DND-41 (cell line): ENCODE results near the gene LMNTD1.

Experiments used
- ATAC-seq: fragments of 200-7000 bp; cut with Tn5 transposase; 3 replicates; pipeline ENCODE4 v1.9.1; 2021; ENCODE audit warnings: low read depth; ENCODE audit not compliant: insufficient read depth
- DNase-seq: peaks from one replicate; pipeline ENCODE4 v3.0.0-alpha.2; 2020
- H2AFZ ChIP-seq: 2 replicates; pipeline ENCODE4 v1.6.0; 2012; ENCODE audit warnings: low read depth, low read length
- H3K27ac ChIP-seq: 2 replicates; pipeline ENCODE4 v1.5.1; 2012; ENCODE audit warnings: low read length, inconsistent platforms
- H3K27me3 ChIP-seq: fragments of 200-600 bp; sonication (generic); 2 replicates; pipeline ENCODE4 v1.6.0; 2012; ENCODE audit warnings: low read length, mild to moderate bottlenecking, inconsistent platforms; ENCODE audit not compliant: insufficient read depth, poor library complexity
- H3K36me3 ChIP-seq: 2 replicates; pipeline ENCODE4 v1.5.1; 2012; ENCODE audit warnings: low read length, inconsistent platforms; ENCODE audit not compliant: insufficient read depth
- H3K4me1 ChIP-seq: 2 replicates; pipeline ENCODE4 v1.5.1; 2012; ENCODE audit warnings: mild to moderate bottlenecking, low read length; ENCODE audit not compliant: insufficient read depth
- H3K4me2 ChIP-seq: 2 replicates; pipeline ENCODE4 v1.6.0; 2012; ENCODE audit warnings: mild to moderate bottlenecking, moderate library complexity, low read length, inconsistent platforms; ENCODE audit not compliant: insufficient read depth
- H3K4me3 ChIP-seq, 2 experiments: fragments of 200-600 bp in 1 of 2; shearing (Covaris generic) in 1 of 2; 2 replicates each; pipeline ENCODE4 v1.5.1; 2012 to 2016; ENCODE audit warnings: inconsistent platforms in 2 of 2, low read length in 2 of 2, mild to moderate bottlenecking in 2 of 2, low read depth in 1 of 2, moderate library complexity in 1 of 2
- H3K79me2 ChIP-seq: 2 replicates; pipeline ENCODE4 v1.6.0; 2012; ENCODE audit warnings: low read length, inconsistent platforms; ENCODE audit not compliant: insufficient read depth
- H3K9ac ChIP-seq: 2 replicates; pipeline ENCODE4 v1.6.0; 2012; ENCODE audit warnings: low read depth, mild to moderate bottlenecking, inconsistent platforms, low read length, moderate library complexity
- H3K9me3 ChIP-seq: 2 replicates; pipeline ENCODE4 v1.5.1; 2012; ENCODE audit warnings: low read length, moderate library complexity, mild to moderate bottlenecking, inconsistent platforms; ENCODE audit not compliant: insufficient read depth, severe bottlenecking
- H4K20me1 ChIP-seq: 2 replicates; pipeline ENCODE4 v1.6.0; 2012; ENCODE audit warnings: low read length; ENCODE audit not compliant: insufficient read depth
- CTCF ChIP-seq: IDR thresholded peaks from 2 replicates; pipeline ENCODE4 v1.5.1; 2012; ENCODE audit warnings: borderline replicate concordance, low read length, moderate library complexity, mild to moderate bottlenecking; ENCODE audit not compliant: poor library complexity, severe bottlenecking; ENCODE audit errors: extremely low read depth
- EZH2 ChIP-seq: IDR thresholded peaks from 3 replicates; pipeline ENCODE4 v1.6.1; 2012; ENCODE audit warnings: borderline replicate concordance, low read depth, mild to moderate bottlenecking, moderate library complexity, low read length, inconsistent platforms; ENCODE audit not compliant: severe bottlenecking

LMNTD1 gene

GRCh38 chr12:25447046-25447445 lies 106.0 kb downstream of the LMNTD1 start:
- Histone ChIP-seq H3K27me3 (no peaks in the 10 kb centered on the region), H3K36me3 (no peaks in the 10 kb centered on the region), H3K9me3 (no peaks in the 10 kb centered on the region), H3K79me2 (no peaks in the 10 kb centered on the region), H3K4me3 (no peak overlapping the region), H3K9ac (no peak overlapping the region), H4K20me1 (no peaks in the 10 kb centered on the region), H3K4me2 (no peak overlapping the region), H2AFZ (no peak overlapping the region), H3K4me1 (no peaks in the 10 kb centered on the region), H3K27ac (no peak overlapping the region)
- no peak for TF ChIP-seq CTCF
- no peak for TF ChIP-seq EZH2
- DNase-seq (no peak), ATAC-seq (no peak)

- TF ChIP-seq CTCF (no peak), EZH2 (no peak)
- H3K9me3 ChIP-seq: no peaks in the 10 kb centered on the region
- no peaks in the 10 kb centered on the region for H3K79me2 ChIP-seq
- H4K20me1 ChIP-seq: no peaks in the 10 kb centered on the region
- no peak overlapping the region for H2AFZ ChIP-seq
- H3K4me3 ChIP-seq: no peak overlapping the region
- ATAC-seq: no peak
- H3K27ac ChIP-seq: no peak overlapping the region
- no peak overlapping the region for H3K9ac ChIP-seq
- H3K27me3 ChIP-seq: peaks cover 2% of the 10 kb centered on the region
- H3K4me1 ChIP-seq: peaks cover 4% of the 10 kb centered on the region
- no peak for DNase-seq
- H3K36me3 ChIP-seq: no peaks in the 10 kb centered on the region
- H3K4me2 ChIP-seq: no peak overlapping the region
Measured at GRCh38 chr12:25438638-25439037, 114.4 kb downstream of the LMNTD1 start.

GRCh38 chr12:25436206-25437030 lies 116.7 kb downstream of the LMNTD1 start:
- DNase-seq (peak; percentile 37), ATAC-seq (peak; percentile 83)
- Histone ChIP-seq H3K27me3 (peaks cover 9% of the 10 kb centered on the region), H3K9ac (no peak overlapping the region), H3K79me2 (no peaks in the 10 kb centered on the region), H2AFZ (peak overlapping the region; percentile 66), H3K9me3 (no peaks in the 10 kb centered on the region), H3K4me1 (peaks cover 4% of the 10 kb centered on the region), H3K36me3 (no peaks in the 10 kb centered on the region), H3K4me2 (peak overlapping the region; percentile 53), H3K27ac (no peak overlapping the region; the same call in 1 of the 2 replicates), H4K20me1 (no peaks in the 10 kb centered on the region), H3K4me3 (peak overlapping the region in 1 of 2 experiments; percentile 32; a peak in 2 of 4 replicates)
- peak; percentile 90 for TF ChIP-seq CTCF
- TF ChIP-seq EZH2: no peak
